AG04449 (cell line): ENCODE measurements around the gene AASDH.

Experiments
- CTCF ChIA-PET: fragments of 350-600 bp; formaldehyde crosslinking; extraction: SDS; loops from one replicate; lab custom pipeline; 2021; ENCODE audit warnings: antibody characterized with exemption; lab: Yijun Ruan, JAX
- POLR2A ChIA-PET: fragments of 400-600, 350-600 bp; formaldehyde crosslinking; extraction: SDS; loops from one replicate; lab custom pipeline; 2020; ENCODE audit warnings: antibody characterized with exemption, inconsistent platforms; lab: Yijun Ruan, JAX
- DNase-seq: peaks from one replicate; pipeline ENCODE4 v3.0.0-alpha.2; 2010; ENCODE audit warnings: low read depth, low spot score
- H3K4me3 ChIP-seq: 2 replicates; pipeline ENCODE4 v1.5.1; 2011; ENCODE audit warnings: low read depth, mild to moderate bottlenecking, control low read depth, low read length
- CTCF ChIP-seq: IDR thresholded peaks from one replicate; pipeline ENCODE4 v1.5.1; 2011; ENCODE audit warnings: mild to moderate bottlenecking, moderate library complexity, low read length, control low read depth, inconsistent platforms; ENCODE audit not compliant: insufficient read depth; ENCODE audit errors: missing control alignments

AASDH gene

GRCh38 chr4:56408978-56409377, 21.7 kb upstream of the AASDH start:
- TF ChIP-seq CTCF, result no peak
- ChIA-PET POLR2A (no interaction called here), CTCF (interaction anchor here (3.6 kb wide), 1 partner anchor 15 kb away, joined by 39 read pairs; no protein-coding TSS in a partner anchor)
- no peak for DNase-seq
- no peak overlapping the region for H3K4me3 ChIP-seq

- POLR2A ChIA-PET, result no interaction called here
- DNase-seq, result no peak
- CTCF ChIA-PET, result interaction anchor here (1.8 kb wide), 1 partner anchor 430 kb away, joined by 8 read pairs; no protein-coding TSS in a partner anchor
- no peak for TF ChIP-seq CTCF
- no peak overlapping the region for H3K4me3 ChIP-seq
Observed at GRCh38 chr4:56406151-56406550, 18.9 kb upstream of the AASDH start.

GRCh38 chr4:56405016-56405415, 17.7 kb upstream of the AASDH start:
- POLR2A ChIA-PET, result no interaction called here
- no peak for TF ChIP-seq CTCF
- DNase-seq, result no peak
- H3K4me3 ChIP-seq, result no peak overlapping the region
- CTCF ChIA-PET, result interaction anchor here (1.0 to 1.8 kb wide), 2 partner anchors 20 to 431 kb away, joined by 4 to 8 read pairs; no protein-coding TSS in a partner anchor

- H3K4me3 ChIP-seq, result no peak overlapping the region
- no peak for DNase-seq
- CTCF ChIA-PET, result interaction anchor here (1.1 kb wide), 1 partner anchor 25 kb away, joined by 3 read pairs; no protein-coding TSS in a partner anchor
- POLR2A ChIA-PET, result no interaction called here
- no peak for TF ChIP-seq CTCF
Observed at GRCh38 chr4:56400560-56400959, 13.3 kb upstream of the AASDH start.

- DNase-seq, result no peak
- TF ChIP-seq CTCF, result no peak
- POLR2A ChIA-PET, result no interaction called here
- no peak overlapping the region for H3K4me3 ChIP-seq
- CTCF ChIA-PET, result no interaction called here
Observed at GRCh38 chr4:56391270-56391669, 4.0 kb upstream of the AASDH start.

- H3K4me3 ChIP-seq, result no peak overlapping the region
- TF ChIP-seq CTCF, result no peak
- ChIA-PET POLR2A (no interaction called here), CTCF (no interaction called here)
- no peak for DNase-seq
Observed at GRCh38 chr4:56389558-56389957, 2.3 kb upstream of the AASDH start.
